Activated CD4-positive, alpha-beta T cell treated with anti-CD3 and anti-CD28 coated beads, Interleukin-2, amount 50 U/mL, for 16 hours (primary cell): ENCODE measurements around the gene BCL2A1.
"Not testable (repeated sequence)": the region's sequence is repeated elsewhere in the genome, so short reads cannot be mapped to it uniquely, and the experiment has no call there.

Experiments
- DNase-seq: peaks from one replicate; pipeline ENCODE4 v3.0.0-alpha.2; 2020

The BCL2A1 gene

DNA sequence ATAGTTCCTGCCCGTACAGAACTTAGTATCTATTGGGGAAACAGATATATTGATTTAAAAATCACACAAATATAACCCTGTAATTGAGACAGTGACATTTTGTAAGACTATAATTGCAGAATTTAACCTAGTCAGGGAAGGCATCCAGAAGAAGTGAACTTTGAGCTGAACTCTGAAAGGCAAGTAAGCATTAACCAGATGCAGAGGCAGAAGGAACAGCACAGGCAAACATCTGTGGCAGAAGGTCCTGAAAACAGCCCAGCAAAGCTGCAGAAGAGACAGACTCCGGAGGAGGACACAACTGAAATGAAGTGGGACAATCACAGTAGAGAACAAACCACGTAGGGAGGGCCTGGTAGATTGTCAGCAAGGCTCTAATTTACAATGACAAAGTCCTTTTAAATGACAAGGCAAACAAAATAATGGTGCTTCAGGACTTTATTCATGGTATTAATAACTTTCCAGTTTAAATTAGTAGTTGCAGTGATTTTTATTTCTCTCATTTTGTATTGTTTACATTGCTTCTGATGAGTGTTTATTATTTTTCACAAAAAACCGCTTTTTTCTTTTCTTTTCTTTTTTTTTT lies 14.5 kb downstream of the BCL2A1 start:
- no peak for DNase-seq

DNA sequence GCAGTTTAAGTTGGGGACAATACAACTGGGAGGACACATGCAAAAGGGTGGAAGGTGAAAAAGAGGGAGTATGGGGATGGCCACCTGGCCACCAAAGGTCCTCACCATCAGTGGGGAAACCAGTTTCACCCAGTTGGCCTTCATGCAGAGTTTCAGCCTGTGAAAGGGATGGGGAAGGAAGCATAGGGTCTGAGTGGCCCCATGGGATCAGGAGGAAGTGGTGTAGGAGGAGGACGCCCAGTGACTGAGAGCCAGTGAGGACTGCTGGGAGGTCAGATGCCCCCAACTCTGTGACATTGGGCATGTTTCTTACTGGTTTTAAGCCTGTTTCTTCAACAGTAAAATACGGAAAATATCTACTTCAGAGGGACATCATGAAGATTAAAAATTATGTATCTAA lies 16.3 kb downstream of the BCL2A1 start:
- no peak for DNase-seq

DNA sequence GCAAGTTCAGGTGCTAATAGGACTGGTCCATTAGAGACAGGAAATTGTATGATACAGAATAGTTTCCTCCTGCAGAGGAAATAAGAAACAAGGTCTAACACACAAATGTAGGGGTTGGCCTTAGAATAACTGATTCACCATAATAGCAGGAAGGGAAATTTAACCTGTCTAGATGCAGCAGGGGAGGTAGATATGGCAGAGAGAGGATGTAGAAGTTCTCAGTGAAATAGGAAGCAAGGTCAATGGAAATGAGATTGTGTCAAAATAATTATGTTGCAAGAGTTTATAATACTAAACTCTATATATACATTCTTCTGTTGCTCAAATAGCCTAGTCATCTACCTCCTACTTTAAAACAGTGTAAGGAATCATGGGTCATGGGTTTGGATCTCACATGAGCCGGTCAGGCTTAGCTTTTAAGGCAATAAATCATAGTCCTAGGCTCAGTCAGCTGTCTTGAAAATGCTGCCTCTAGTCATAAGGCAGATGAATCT lies 17.0 kb downstream of the BCL2A1 start:
- no peak for DNase-seq

DNA sequence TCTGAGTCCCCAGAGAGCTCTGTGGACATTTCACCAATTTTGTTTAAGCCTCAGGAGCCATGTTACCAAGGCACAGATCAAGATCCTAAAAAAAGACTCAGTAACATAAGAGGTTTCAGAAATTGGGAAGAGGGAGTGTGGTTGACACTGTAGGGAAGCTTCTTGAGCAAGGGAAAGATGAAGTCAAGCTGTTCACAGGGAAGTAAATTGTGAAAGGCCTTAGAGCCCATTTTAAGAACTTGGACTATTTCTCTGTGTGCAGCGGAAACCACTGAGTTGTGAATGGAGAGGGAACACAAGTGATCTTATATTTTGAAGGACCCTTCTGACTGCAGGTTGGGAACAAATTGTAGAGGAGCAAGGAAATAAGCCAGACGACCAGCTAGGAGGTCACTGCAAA lies 18.7 kb downstream of the BCL2A1 start:
- DNase-seq: no peak

DNA sequence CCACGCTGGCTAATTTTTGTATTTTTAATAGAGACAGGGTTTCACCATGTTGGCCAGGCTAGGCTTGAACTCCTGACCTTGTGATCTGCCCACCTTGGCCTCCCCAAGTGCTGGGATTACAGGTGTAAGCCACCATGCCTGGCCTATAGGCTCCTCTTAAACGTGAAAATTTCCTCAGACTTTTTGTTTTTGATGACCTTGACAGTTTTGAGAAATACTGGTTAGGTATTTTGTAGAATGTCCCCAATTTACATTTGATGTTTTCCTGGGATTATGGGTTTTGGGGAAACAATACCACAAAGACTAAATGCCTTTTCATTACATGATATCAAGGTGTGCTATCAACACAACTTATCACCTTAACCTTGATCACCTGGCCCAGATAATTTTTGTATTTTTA lies 20.7 kb downstream of the BCL2A1 start:
- no peak for DNase-seq

DNA sequence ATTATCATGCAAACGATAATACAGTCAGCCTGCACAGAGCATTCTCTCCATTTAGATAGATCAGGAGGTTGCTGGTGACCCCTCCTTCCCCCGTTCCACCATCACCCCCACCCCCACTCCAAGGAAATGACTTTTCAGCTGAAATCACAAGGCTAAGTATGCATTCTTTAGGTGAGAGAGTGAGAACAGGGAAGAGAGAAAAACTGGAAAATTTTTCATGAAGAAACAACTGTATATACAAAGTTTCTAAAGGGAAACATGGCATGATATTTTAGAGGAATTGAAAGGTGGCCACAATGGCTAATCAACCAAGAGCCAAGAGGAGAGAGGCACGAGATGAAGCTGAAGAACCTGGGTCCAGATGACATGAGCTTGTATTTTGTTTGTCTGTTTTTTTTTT lies 22.2 kb downstream of the BCL2A1 start:
- DNase-seq: no peak

DNA sequence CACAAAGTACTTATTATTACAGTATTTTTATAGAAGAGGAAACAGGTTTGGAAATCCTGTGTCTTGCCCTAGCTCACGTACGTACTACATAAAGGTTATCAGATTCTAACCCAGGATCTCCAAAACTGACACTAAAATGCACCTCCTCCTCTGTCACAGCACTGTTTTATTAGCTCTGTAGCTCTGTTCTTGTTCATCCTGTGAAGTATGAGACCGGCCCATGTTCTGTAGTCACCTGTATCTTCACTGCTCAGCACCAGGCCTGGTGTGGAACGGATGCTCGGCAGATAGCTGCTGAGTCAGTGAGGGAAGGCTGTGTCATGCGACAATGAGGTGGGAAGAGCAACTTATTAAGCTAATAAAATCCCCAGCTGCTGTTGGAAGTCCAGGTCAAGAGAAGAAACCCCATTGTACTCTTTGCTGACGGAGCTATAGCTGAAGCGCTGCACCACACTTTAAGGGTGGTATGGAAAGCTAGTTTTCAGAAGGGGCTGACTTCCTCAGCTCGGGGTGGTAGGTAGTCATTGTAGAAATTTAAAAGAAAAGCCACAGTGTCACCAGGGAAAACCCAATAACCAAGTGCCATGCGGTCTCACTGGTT lies 22.8 kb downstream of the BCL2A1 start:
- no peak for DNase-seq

DNA sequence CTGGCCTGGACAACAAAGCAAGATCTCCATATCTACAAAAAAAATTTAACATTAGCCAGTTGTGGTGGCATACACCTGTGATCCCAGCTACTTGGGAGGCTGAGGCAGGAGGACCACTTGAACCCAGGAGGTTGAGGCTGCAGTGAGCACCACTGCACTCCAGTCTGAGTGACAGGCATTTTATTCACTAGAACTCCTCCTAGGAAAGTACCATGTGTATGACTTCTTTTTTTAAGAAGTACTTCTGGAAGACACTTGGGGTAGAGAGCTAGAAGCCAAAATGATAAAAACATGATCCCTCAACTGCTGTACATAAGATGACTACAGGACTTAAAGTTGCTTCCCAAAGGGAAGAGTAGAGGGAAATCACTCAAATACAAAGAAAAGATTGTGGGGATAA lies 24.0 kb downstream of the BCL2A1 start:
- no peak for DNase-seq

DNA sequence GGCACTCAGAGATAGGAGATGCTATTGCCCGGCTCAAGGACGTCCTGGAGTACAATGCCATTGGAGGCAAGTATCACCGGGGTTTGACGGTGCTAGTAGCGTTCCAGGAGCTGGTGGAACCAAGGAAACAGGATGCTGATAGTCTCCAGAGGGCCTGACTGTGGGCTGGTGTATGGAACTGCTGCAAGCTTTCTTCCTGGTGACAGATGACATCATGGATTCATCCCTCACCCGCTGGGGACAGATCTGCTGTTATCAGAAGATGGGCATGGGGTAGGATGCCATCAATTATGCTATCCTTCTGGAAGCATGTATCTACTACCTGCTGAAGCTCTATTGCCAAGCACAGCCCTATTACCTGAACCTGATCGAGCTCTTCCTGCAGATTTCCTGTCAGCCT lies 26.4 kb downstream of the BCL2A1 start:
- no peak for DNase-seq

DNA sequence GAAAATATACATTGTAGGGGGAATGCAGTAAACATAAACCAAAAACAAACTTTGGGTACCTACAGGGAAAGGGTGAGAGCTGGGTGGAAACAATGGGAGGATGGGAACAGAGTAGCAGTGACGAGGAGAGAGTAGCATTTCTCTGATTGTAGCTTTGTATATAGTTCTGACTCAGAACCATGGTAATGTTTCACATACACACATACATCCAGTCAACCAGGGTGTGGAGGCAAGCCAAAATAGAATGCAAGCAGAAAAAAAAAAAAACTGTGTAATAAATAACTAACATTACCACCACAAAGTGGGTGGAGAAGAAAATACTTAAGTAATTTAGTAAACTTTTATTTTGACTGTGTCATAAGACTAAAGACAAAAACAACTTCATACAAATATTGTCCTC lies 27.2 kb downstream of the BCL2A1 start:
- peak; percentile 36 for DNase-seq

DNA sequence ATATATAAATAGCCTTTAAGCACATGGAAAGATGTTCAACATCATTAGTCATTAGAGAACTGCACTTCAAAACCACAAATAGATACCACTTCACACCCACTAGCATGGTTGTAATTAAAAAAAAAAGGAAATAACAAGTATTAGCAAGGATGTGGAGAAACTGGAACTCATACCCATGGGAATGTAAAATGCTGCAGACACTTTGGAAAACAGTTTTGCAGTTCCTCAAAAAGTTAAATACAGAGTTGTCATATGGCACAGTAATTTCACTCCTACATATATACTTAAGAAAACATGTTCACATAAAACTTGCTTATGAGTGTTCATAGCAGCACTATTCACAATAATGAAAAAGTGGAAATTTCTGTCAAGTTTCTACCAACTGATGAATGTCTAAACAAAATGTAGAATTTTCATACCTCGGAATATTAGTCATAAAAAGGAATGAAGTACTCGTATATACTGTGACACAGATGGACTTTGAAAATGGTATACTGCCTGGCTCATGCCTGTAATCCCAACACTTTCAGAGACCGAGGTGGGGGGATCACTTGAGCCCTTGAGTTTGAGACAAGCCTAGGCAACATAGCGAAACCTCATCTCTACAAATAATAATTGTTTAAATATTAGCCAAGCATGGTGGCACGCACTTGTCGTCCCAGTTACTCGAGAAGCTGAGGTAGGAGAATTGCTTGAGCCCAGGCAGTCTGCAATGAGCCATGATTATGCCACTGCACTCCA lies 28.1 kb downstream of the BCL2A1 start:
- DNase-seq: peak; percentile 20

DNA sequence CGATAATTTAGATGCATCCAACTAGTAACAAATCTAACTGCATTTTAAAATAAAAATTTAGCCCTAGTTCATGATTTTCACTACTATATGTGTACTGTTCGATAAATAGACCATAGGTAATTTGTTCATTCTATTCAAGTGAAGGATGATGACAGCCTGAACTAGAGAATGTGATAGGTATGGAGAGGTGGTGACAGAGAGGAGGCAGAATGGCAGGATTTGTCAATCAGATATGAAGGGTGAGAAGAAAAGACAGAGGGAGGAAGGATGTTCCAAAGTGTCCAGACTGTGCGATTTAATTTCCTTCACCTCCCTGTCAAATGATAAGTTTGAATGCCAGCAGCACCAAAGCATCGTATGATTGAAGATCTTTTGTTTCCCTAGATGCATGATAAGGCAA lies 31.6 kb downstream of the BCL2A1 start:
- DNase-seq: no peak

DNA sequence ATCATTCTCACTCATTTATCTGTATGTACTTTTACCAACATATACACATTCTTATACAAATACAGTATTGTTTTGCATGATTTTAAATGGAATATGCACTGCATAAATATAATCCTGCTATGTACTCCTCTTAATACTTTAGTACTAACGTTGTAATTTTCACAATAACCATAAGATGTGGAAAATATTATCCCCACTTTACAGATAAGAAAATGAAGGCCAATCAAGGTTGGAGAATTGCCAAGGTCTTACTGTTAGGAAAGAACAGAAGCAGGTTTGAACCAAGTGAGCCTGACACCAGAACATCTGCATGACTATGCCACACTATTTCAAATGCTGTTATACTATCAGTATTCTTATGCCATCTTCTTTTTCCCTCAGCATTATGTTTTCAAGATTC lies 32.9 kb downstream of the BCL2A1 start:
- DNase-seq: no peak

DNA sequence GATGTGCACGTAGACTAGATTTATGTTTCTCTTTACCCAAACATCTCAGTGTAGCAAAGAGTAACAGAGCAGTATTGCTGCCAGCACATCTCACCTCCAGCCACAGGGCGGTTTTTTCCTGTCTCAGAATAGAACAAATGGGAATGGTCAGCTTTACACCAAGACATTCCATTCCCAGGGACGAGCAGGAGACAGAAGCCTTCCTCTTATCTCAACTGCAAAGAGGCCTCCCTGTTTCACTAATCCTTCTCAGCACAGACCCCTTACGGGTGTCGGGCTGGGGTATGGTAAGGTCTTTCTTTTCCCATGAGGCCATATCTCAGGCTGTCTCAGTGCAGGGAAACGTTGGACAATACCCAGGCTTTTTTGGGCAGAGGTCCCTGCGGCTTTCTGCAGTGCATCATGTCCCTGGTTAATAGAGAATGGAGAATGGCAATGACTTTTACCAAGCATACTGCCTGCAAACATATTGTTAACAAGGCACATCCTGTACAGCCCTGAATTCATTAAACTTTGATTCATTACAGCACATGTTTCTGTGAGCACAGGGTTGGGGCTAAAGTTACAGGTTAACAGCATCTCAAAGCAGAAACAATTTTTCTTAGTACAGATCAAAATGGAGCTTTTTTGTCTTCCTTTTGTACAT lies 35.3 kb downstream of the BCL2A1 start:
- not testable (repeated sequence) for DNase-seq

DNA sequence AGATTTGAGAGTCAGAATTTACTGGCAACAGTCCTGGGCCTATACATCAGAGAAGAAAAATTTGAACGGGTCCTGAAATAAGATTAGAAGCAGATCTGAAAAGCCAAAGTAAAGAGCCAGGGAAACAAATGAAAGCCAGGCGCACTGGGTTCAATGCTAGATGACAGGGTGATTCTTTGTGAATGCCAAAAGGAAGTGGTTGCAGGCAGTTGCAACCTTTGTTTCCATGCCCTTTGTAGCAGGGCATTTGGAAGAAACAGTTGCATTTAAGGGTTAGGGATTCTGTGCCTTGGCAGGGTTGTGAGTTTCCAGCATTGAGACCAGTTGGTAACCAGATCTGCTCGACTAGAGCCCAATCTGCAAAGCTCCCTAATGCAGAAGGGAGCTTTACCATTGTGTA lies 37.8 kb downstream of the BCL2A1 start:
- no peak for DNase-seq

DNA sequence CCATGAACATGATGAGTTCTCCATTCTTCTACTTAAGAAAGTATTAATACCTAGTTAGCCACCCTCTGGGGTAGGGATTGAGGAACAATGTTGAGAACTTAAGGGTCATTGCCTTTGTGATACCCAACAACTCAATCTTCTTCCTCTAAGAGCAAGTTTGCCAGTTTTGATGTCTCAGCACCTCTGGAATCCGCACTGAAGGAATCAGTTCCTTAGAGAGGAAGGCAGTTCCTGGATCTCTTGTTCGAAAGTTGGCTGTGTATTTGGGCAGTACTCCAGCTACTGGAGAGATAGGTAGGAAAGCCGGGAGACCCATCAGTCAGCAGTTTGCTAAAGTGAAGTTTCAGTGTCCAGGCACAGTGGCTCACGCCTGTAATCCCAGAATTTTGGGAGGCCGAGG lies 38.5 kb downstream of the BCL2A1 start:
- no peak for DNase-seq

DNA sequence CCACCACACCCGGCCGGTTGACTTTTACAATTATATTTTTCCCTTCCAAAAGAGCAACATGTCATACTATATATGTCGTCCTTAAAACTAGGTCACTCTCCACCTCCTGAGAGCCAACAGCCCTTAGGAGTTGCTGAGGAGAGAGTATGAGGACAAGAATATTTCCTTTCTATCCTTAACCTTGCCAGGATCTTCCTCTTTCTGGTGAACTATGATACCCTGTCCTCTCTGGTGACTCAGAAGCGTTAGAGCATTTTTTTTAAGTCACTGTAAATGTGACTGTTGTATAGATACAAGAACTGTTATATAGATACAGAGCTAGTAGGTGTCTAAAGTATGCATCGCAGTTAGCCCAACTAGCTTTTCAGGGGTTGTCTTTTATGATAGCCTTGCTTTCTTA lies 40.5 kb downstream of the BCL2A1 start:
- DNase-seq: no peak

DNA sequence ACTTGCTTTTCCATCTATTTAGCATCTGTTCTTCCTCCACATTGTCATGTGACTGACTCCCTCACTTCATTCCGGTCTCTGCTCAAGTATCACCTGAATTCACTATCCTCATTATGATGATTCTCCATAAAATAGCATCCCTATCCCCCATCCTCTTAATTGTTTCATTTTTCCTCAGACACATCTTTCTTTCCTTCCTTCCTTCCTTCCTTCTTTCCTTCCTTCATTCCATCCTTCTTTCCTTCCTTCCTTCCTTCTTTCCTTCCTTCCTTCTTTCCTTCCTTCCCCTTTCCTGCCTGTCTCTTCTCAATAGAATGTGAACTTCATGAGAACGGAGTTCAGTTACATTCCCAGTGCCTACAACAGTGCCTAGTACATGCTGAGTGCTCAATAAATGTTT lies 41.6 kb downstream of the BCL2A1 start:
- no peak for DNase-seq

DNA sequence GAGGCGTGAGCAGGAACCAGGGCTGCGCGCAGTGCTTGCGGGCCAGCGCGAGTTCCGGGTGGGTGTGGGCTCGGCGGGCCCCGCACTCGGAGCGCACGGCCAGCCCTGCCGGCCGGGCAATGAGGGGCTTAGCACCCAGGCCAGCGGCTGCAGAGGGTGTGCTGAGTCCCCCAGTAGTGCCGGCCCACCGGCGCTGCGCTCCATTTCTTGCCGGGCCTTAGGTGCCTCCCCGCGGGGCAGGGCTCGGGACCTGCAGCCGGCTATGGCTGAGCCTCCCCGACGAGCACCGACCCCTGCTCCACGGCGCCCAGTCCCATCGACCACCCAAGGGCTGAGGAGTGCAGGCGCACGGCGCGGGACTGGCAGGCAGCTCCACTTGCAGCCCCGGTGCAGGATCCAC lies 44.9 kb downstream of the BCL2A1 start:
- not testable (repeated sequence) for DNase-seq

DNA sequence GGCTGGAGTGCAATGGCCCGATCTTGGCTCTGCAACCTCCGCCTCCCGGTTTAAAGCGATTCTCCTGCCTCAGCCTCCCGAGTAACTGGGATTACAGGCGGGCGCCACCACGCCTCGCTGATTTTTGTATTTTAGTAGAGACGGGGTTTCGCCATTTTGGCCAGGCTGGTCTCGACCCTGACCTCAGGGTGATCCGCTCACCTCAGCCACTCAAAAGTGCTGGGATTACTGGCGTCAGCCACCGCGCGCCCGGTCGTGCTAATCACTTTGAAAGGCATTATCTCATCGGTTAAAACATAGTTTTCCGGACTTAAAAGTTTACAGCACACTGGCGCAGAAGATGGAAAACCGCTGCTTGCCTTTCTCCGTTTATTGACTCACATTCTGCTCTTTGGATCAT lies 46.6 kb downstream of the BCL2A1 start:
- no peak for DNase-seq

DNA sequence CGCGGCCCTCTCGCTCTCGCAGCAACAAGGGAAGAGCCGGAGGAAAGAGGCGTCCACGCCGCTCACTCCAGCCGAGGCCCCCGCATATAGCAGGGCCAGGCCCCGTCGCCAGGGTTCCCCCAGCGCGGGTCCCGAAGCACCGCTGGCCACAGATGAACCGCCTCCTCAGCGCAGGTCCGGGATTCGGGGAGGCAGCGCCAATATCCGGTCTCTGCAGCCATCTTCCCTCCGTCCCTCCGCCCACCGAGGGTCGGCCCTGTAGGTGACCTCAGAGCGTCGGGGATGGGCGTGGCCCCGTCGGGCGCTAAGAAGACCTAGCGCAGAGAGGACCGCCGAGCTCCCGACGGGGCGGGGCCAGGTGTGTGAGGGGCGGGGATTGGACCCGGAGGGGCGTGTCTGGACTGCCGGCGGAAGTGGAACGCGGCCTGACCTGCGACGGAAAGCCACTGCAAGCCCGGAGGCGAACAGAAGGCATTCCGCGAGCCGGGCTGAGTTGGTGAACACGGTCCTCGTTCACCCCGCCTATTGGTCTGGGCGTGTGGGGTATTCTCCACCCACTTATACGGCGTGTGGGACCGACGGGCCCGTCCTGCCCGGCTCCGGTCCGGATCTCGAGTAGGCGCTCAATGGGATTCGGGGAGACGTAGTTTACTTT lies 47.4 kb downstream of the BCL2A1 start:
- peak; percentile 99 for DNase-seq

DNA sequence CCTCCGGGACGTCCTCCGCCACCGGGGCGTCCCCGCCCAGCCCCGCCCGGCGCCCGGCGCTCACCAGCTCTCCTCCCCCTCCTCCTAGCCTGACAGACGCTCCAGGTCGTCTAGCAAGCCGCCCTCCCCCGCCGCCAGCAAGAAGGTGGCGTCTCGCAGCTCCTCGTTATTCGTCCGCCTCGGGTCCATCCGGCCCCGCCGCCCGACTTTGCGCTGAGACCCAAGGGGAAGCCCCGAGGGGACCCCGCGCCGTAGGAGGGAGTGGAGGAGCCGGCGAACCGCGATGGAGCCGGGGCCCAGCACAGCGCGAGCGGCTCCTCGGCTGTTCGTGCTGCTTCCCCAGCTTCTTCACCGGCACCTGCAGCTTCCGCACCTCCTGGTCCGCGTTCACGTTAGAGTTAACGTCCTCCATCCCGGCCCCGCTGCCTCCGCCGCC lies 47.9 kb downstream of the BCL2A1 start:
- DNase-seq: peak; percentile 73

DNA sequence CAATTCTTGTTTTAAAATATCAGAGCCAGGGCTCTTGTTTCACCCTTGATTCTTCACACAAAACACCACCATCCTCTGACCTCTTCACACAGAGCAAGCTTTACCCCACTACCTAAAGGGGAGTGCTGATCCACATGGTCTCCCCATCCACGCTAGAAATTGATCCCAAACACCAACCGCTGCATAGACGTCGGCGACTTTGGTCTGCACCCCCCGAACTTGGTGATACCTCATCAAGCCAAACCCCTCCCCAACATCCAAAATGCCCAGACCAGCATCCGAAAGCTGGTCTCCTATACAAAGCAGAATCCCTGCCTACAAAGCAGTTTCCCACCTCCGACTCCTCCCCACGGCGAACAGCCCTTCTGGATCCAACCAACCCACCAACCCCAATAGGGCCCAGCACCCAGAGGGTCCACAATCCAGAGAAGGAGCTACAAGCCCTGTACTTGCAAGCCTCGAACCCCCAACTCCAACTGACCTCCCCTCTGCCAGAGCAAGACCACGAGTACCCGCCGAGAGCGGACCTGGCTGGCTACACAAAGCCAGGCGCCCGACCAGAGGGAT lies 48.4 kb downstream of the BCL2A1 start:
- DNase-seq: no peak
